ENCODE measurements around the gene ACRV1. TPM values are rescaled to one million over a fixed set of nuclear protein-coding genes. Genes with fewer than 3 reads are reported as not detected.

The ACRV1 gene, protein sequence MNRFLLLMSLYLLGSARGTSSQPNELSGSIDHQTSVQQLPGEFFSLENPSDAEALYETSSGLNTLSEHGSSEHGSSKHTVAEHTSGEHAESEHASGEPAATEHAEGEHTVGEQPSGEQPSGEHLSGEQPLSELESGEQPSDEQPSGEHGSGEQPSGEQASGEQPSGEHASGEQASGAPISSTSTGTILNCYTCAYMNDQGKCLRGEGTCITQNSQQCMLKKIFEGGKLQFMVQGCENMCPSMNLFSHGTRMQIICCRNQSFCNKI
- not detected in 2 replicates for total RNA-seq

DNA sequence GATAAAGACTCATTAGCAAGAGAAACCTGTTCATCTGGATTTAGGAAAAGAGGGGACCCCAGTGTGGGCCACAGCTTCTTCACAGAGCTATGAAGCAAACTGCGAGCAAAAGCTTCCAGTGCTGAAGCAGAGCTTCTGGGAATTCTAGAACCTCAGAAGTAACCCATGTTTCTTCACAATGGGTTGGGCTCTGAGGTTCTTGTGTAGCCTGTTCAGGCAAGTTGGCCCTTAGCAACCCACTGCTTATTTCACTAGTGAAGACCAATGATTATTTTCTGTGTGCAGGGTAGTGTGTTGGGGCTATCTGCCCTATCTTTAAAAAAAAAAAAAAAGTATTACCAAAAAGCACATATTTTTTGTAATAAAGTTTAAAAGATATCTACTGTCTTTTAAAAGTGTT, at the start of gene ACRV1:
TSS of gene ACRV1 (minus strand) at position 101 of the 400 bp plus-strand sequence. CDS start at position 34, 67 bp downstream.

DNA sequence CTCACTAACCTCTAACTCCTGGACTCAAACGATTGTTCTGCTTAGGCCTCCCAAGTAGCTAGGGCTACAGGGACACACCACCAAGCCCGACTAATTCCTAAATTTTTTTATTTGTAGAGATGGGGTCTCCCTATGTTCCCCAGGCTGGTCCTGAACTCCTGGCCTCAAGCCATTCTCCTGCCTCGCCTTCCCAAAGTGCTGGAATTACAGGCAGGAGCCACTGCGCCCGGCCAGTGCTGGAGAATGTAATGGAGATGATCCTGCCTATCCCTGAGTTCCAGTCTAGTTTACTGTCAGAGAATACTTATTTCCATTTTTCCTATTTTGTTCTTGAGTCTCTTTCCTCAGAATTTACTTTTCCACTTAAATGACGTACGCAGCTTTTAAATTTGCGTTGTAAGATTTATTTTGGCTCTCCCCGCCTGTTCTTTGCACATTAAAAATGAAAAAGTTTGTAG, 55.9 kb downstream of the ACRV1 start, which contains the start of gene CHEK1:
TSS of gene CHEK1 (plus strand) at position 408 of the 458 bp plus-strand sequence. CDS start 1,606 bp downstream, outside the sequence.

Other genes starting within 250 kb of the ACRV1 start
- gene FEZ1, start 184.6 kb downstream of the ACRV1 start, total RNA-seq, result 65.6 and 86.0 TPM in 2 replicates
- gene EI24, start 111.4 kb downstream of the ACRV1 start, total RNA-seq, result 184 and 201 TPM in 2 replicates
- gene STT3A, start 88.0 kb downstream of the ACRV1 start, total RNA-seq, result 120 and 140 TPM in 2 replicates
- 28.4 and 29.5 TPM in 2 replicates for gene CHEK1, start 55.7 kb downstream of the ACRV1 start, total RNA-seq
- gene PATE1, start 65.4 kb upstream of the ACRV1 start, total RNA-seq, result not detected in 2 replicates
- not detected in 2 replicates for gene PATE2, start 98.0 kb upstream of the ACRV1 start, total RNA-seq
- gene PATE3, start 107.3 kb upstream of the ACRV1 start, total RNA-seq, result not detected in 2 replicates
- not detected in 2 replicates for gene PATE4, start 152.5 kb upstream of the ACRV1 start, total RNA-seq
- 3.9 and 7.2 TPM in 2 replicates for gene HYLS1, start 206.8 kb upstream of the ACRV1 start, total RNA-seq
- gene PUS3, start 222.4 kb upstream of the ACRV1 start, total RNA-seq, result 10.4 and 11.8 TPM in 2 replicates
- gene DDX25, start 223.7 kb upstream of the ACRV1 start, total RNA-seq, result not detected in 2 replicates